Measurements from ENCODE around the gene OR10X1.

The OR10X1 gene, protein sequence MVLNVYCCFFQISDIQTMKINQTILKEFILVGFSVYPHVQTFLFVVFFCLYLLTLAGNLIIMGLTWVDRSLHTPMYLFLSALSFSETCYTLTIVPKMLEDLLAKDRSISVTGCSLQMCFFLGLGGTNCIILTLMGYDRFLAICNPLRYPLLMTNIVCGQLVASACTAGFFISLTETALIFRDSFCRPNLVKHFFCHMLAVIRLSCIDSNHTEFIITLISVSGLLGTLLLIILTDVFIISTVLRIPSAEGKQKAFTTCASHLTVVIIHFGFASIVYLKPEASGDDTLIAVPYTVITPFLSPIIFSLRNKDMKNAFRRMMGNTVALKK

DNA sequence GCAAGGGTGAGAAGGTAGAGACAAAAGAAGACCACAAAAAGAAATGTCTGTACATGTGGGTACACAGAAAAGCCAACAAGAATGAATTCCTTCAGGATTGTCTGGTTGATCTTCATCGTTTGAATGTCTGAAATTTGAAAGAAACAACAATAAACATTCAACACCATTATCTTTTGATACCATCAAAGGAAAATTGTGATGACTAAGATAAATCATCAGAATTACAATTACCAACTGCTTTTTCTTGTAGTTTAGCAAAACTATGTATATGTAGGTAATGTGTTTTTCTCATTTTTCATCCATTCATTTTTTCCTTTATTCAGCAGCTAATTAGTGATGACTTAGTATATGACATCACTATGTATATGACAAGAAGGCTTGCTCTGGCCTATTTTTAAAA, at the start of gene OR10X1:
Gene OR10X1 (minus strand): TSS at position 167 of the 400 bp plus-strand sequence. CDS start 0 bp downstream, at position 167.
- H3K27ac ChIP-seq (ENCODE audit: low read depth, low read length), result no peak within 1 kb of the TSS
- H3K4me3 ChIP-seq (ENCODE audit: low read length), result no peak within 1 kb of the TSS
- H3K4me1 ChIP-seq (ENCODE audit: control insufficient read depth, low read length), result no peaks in the 10 kb centered on the region
- no peaks in the 10 kb centered on the region for H3K9me2 ChIP-seq (replicated peaks; ENCODE audit: control insufficient read depth, low read length)
- no peaks in the 10 kb centered on the region for H3K9me3 ChIP-seq (ENCODE audit: control insufficient read depth, insufficient read depth, low read length)
- no peaks in the 10 kb centered on the region for H4K20me1 ChIP-seq (ENCODE audit: control insufficient read depth, insufficient read depth, low read depth, low read length)
- no peaks in the 10 kb centered on the region for H3K27me3 ChIP-seq (ENCODE audit: control insufficient read depth, low read length)
- H3K36me3 ChIP-seq (ENCODE audit: control insufficient read depth, low read length), result no peaks in the 10 kb centered on the region
- no peaks in the 10 kb centered on the region for H3F3A ChIP-seq (ENCODE audit: control insufficient read depth, insufficient read depth)
- H3K79me2 ChIP-seq (ENCODE audit: control insufficient read depth, low read length), result no peaks in the 10 kb centered on the region
- H3K4me2 ChIP-seq (ENCODE audit: low read length), result no peak within 1 kb of the TSS
- TF ChIP-seq, protein P1, sequence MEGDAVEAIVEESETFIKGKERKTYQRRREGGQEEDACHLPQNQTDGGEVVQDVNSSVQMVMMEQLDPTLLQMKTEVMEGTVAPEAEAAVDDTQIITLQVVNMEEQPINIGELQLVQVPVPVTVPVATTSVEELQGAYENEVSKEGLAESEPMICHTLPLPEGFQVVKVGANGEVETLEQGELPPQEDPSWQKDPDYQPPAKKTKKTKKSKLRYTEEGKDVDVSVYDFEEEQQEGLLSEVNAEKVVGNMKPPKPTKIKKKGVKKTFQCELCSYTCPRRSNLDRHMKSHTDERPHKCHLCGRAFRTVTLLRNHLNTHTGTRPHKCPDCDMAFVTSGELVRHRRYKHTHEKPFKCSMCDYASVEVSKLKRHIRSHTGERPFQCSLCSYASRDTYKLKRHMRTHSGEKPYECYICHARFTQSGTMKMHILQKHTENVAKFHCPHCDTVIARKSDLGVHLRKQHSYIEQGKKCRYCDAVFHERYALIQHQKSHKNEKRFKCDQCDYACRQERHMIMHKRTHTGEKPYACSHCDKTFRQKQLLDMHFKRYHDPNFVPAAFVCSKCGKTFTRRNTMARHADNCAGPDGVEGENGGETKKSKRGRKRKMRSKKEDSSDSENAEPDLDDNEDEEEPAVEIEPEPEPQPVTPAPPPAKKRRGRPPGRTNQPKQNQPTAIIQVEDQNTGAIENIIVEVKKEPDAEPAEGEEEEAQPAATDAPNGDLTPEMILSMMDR (IDR thresholded peaks at IDR 0.05; ENCODE audit: low read depth, low read length, poor library complexity, severe bottlenecking), result no peak
- TF ChIP-seq EZH2phosphoT487 (IDR thresholded peaks at IDR 0.05; ENCODE audit: borderline replicate concordance, low read length), result no peak

DNA sequence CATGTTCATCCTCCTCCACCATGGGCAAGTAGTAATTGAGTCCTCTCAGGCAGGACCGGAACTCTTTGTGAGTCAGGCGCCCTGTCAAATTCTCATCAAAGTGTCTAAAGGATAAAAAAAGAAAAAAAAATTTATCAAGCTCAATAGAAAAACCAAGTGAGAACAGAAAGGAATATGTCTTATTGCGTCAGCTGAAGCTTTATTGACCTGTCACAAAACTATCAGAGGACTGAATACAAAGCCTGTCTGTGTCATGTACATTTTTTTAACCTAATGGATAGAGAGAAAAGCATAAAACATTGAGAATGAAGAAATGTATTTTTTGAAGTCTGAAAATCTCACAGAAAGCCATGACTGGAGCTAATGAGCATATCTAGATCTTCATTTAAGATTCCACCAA, 34.1 kb upstream of the OR10X1 start:
- Histone ChIP-seq H3K79me2 (ENCODE audit: control insufficient read depth, low read length) (no peaks in the 10 kb centered on the region), H3F3A (ENCODE audit: control insufficient read depth, insufficient read depth) (no peaks in the 10 kb centered on the region), H3K27ac (ENCODE audit: low read depth, low read length) (no peak overlapping the region), H3K4me1 (ENCODE audit: control insufficient read depth, low read length) (no peaks in the 10 kb centered on the region), H3K36me3 (ENCODE audit: control insufficient read depth, low read length) (no peaks in the 10 kb centered on the region), H3K9me3 (ENCODE audit: control insufficient read depth, insufficient read depth, low read length) (no peaks in the 10 kb centered on the region), H3K4me2 (ENCODE audit: low read length) (no peak overlapping the region), H3K27me3 (ENCODE audit: control insufficient read depth, low read length) (0 out of 2 replicates have a peak, but pooled peaks cover 3% of the 10 kb centered on the region), H4K20me1 (ENCODE audit: control insufficient read depth, insufficient read depth, low read depth, low read length) (no peaks in the 10 kb centered on the region), H3K4me3 (ENCODE audit: low read length) (no peak overlapping the region), H3K9me2 (replicated peaks; ENCODE audit: control insufficient read depth, low read length) (no peaks in the 10 kb centered on the region)
- no peak for TF ChIP-seq EZH2phosphoT487 (IDR thresholded peaks at IDR 0.05; ENCODE audit: borderline replicate concordance, low read length)
- TF ChIP-seq, protein P1 (IDR thresholded peaks at IDR 0.05; ENCODE audit: low read depth, low read length, poor library complexity, severe bottlenecking), result no peak

DNA sequence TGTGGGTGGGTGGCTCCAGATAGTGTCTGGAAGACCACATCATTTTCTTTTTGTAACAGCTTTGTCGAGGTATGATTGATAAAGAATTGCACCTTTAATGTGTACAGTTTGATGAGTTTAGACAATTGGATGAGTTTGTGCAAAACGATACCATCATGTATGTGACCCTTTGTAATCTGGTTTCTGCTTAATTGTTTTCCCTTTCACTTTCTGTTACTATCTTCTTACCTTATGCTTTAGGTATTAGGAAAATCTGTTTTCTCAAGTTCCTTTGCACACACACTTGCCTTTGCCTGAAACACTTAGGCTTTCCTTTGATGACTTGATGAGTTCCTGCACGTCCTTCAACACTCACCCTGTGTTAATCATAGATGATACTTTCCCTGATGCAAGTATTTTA, 32.2 kb upstream of the OR10X1 start:
- Histone ChIP-seq H3K36me3 (ENCODE audit: control insufficient read depth, low read length) (no peaks in the 10 kb centered on the region), H3K4me1 (ENCODE audit: control insufficient read depth, low read length) (no peaks in the 10 kb centered on the region), H3K27me3 (ENCODE audit: control insufficient read depth, low read length) (0 out of 2 replicates have a peak, but pooled peaks cover 3% of the 10 kb centered on the region), H3K79me2 (ENCODE audit: control insufficient read depth, low read length) (no peaks in the 10 kb centered on the region), H3K4me3 (ENCODE audit: low read length) (no peak overlapping the region), H3F3A (ENCODE audit: control insufficient read depth, insufficient read depth) (no peaks in the 10 kb centered on the region), H3K4me2 (ENCODE audit: low read length) (no peak overlapping the region), H3K27ac (ENCODE audit: low read depth, low read length) (no peak overlapping the region), H4K20me1 (ENCODE audit: control insufficient read depth, insufficient read depth, low read depth, low read length) (no peaks in the 10 kb centered on the region), H3K9me2 (replicated peaks; ENCODE audit: control insufficient read depth, low read length) (no peaks in the 10 kb centered on the region), H3K9me3 (ENCODE audit: control insufficient read depth, insufficient read depth, low read length) (no peaks in the 10 kb centered on the region)
- TF ChIP-seq, protein P1 (IDR thresholded peaks at IDR 0.05; ENCODE audit: low read depth, low read length, poor library complexity, severe bottlenecking), result no peak
- TF ChIP-seq EZH2phosphoT487 (IDR thresholded peaks at IDR 0.05; ENCODE audit: borderline replicate concordance, low read length), result no peak
